Natural killer cell (primary cell): ENCODE results near the gene B3GALNT2. TPM values are rescaled to one million over a fixed set of nuclear protein-coding genes. Genes with fewer than 3 reads are reported as not detected.

Experiments used
- ATAC-seq, 3 donors: fragments of 150-1000 bp in 2 of 3; fragments of 200-7000 bp in 1 of 3; cut with Tn5 transposase; 1 replicate in 1 of 3; 2 replicates in 2 of 3; pipeline ENCODE4 v1.10.0; 2021; ENCODE audit warnings: mild to moderate bottlenecking in 2 of 3, moderate library complexity in 2 of 3
- DNase-seq, 2 donors: peaks; one replicate each; pipeline versions ENCODE4 v3.0.0 to v3.0.0-alpha.2; 2013 to 2021; ENCODE audit warnings: mixed read lengths in 1 of 2
- H3K27ac ChIP-seq: one replicate; pipeline ENCODE4 v1.5.1; 2013; ENCODE audit warnings: mild to moderate bottlenecking, low read length
- H3K27me3 ChIP-seq: one replicate; pipeline ENCODE4 v1.6.1; 2013; ENCODE audit warnings: low read length; ENCODE audit not compliant: control insufficient read depth, insufficient read depth
- H3K36me3 ChIP-seq: one replicate; pipeline ENCODE4 v1.6.1; 2013; ENCODE audit warnings: low read length; ENCODE audit not compliant: control insufficient read depth, insufficient read depth
- H3K4me1 ChIP-seq: one replicate; pipeline ENCODE4 v1.6.1; 2013; ENCODE audit warnings: low read length; ENCODE audit not compliant: control insufficient read depth, insufficient read depth
- H3K4me3 ChIP-seq: one replicate; pipeline ENCODE4 v1.5.1; 2013; ENCODE audit warnings: low read length
- H3K9me3 ChIP-seq: one replicate; pipeline ENCODE4 v1.6.1; 2013; ENCODE audit warnings: low read length; ENCODE audit not compliant: control insufficient read depth, insufficient read depth
- H3K27ac Mint-ChIP-seq, 2 donors: one replicate each; pipeline ENCODE4 v1.8.0; 2022; ENCODE audit warnings: mild to moderate bottlenecking in 2 of 2, mixed read lengths in 2 of 2, moderate library complexity in 1 of 2
- H3K27me3 Mint-ChIP-seq, 2 donors: one replicate each; pipeline ENCODE4 v1.8.0; 2022; ENCODE audit warnings: low read depth in 2 of 2, mixed read lengths in 2 of 2
- H3K36me3 Mint-ChIP-seq: one replicate; pipeline ENCODE4 v1.8.0; 2022; ENCODE audit warnings: mixed read lengths
- H3K4me1 Mint-ChIP-seq, 2 donors: one replicate each; pipeline ENCODE4 v1.8.0; 2022; ENCODE audit warnings: mixed read lengths in 2 of 2
- H3K4me3 Mint-ChIP-seq: one replicate; pipeline ENCODE4 v1.8.0; 2022; ENCODE audit warnings: mild to moderate bottlenecking, moderate library complexity, mixed read lengths
- H3K9me3 Mint-ChIP-seq, 2 donors: one replicate each; pipeline ENCODE4 v1.8.0; 2022; ENCODE audit warnings: mixed read lengths in 2 of 2
- CTCF ChIP-seq: fragments of 200-600 bp; IDR thresholded peaks from one replicate; pipeline ENCODE4 v1.8.0; 2022; ENCODE audit warnings: antibody characterized with exemption
- WGBS: methylation state at CpG from one replicate; pipeline ENCODE4 v1.1.7; 2013; ENCODE audit warnings: missing lambda C conversion rate; ENCODE audit not compliant: insufficient coverage; 5-methylcytosine and 5-hydroxymethylcytosine counted together
- intact Hi-C: fragments of 100-400 bp; cut with micrococcal nuclease; formaldehyde crosslinking; loops from one replicate; pipeline ENCODE4 v1.14.2; 2022
- total RNA-seq, 4 donors: library from RNA; stranded (reverse); fragments of 120-200 nt in 1 of 4; gene quantifications; one replicate each; pipeline versions ENCODE4 v1.2.3 to v1.2.4, GENCODE V29; 2013 to 2022

Gene B3GALNT2
- total RNA-seq, 3 donors from 2014 or later (not counting 1 experiment from before 2014, with no cell fraction given) = 7.6 to 12.1 (median 8.8) TPM

- no peak overlapping the region for H3K27ac Mint-ChIP-seq
Measured at GRCh38 chr1:235404190-235404589, 100.1 kb downstream of the B3GALNT2 start.

GRCh38 chr1:235403593-235403992 lies 100.7 kb downstream of the B3GALNT2 start:
- peaks cover 0 to 10% of the 10 kb centered on the region in 2 donors for H3K4me1 Mint-ChIP-seq
- no peak overlapping the region for H3K27ac Mint-ChIP-seq
- Histone ChIP-seq H3K4me1 (no peaks in the 10 kb centered on the region), H3K4me3 (no peak overlapping the region), H3K36me3 (peaks cover 3% of the 10 kb centered on the region), H3K9me3 (no peaks in the 10 kb centered on the region), H3K27me3 (no peaks in the 10 kb centered on the region), H3K27ac (no peak overlapping the region)
- H3K9me3 Mint-ChIP-seq = no peaks in the 10 kb centered on the region
- TF ChIP-seq CTCF = no peak
- no peaks in the 10 kb centered on the region for H3K36me3 Mint-ChIP-seq
- no peak overlapping the region for H3K4me3 Mint-ChIP-seq
- no CpG with 5 or more reads among the region's 1 CpG for WGBS
- no peak for DNase-seq
- no peak for ATAC-seq
- no peaks in the 10 kb centered on the region for H3K27me3 Mint-ChIP-seq
- intact Hi-C loops = no loop called here

More at GRCh38 chr1:235404190-235404589, 100.1 kb downstream of the B3GALNT2 start:
- Mint-ChIP-seq H3K4me3 (no peak overlapping the region), H3K27me3 (no peaks in the 10 kb centered on the region), H3K9me3 (no peaks in the 10 kb centered on the region), H3K4me1 (peaks cover 0 to 8% of the 10 kb centered on the region in 2 donors), H3K36me3 (no peaks in the 10 kb centered on the region)
- WGBS = 95% methylated on average over 5 of the region's 5 CpGs
- Histone ChIP-seq H3K9me3 (no peaks in the 10 kb centered on the region), H3K4me3 (no peak overlapping the region), H3K27me3 (no peaks in the 10 kb centered on the region), H3K27ac (no peak overlapping the region), H3K4me1 (no peaks in the 10 kb centered on the region), H3K36me3 (peaks cover 3% of the 10 kb centered on the region)
- ATAC-seq = no peak
- intact Hi-C loops = no loop called here
- no peak for DNase-seq
- no peak for TF ChIP-seq CTCF

- intact Hi-C loops = no loop called here
- DNase-seq (no peak), ATAC-seq (no peak)
- no peak overlapping the region for H3K4me3 Mint-ChIP-seq
- H3K36me3 Mint-ChIP-seq = no peaks in the 10 kb centered on the region
- Histone ChIP-seq H3K36me3 (peaks cover 3% of the 10 kb centered on the region), H3K27ac (no peak overlapping the region), H3K9me3 (no peaks in the 10 kb centered on the region), H3K27me3 (no peaks in the 10 kb centered on the region), H3K4me1 (no peaks in the 10 kb centered on the region), H3K4me3 (no peak overlapping the region)
- no peak overlapping the region for H3K27ac Mint-ChIP-seq
- no peaks in the 10 kb centered on the region for H3K9me3 Mint-ChIP-seq
- WGBS = 94% methylated on average over 6 of the region's 7 CpGs
- TF ChIP-seq CTCF = no peak
- peaks cover 0 to 14% of the 10 kb centered on the region in 2 donors for H3K4me1 Mint-ChIP-seq
- H3K27me3 Mint-ChIP-seq = no peaks in the 10 kb centered on the region
Measured at GRCh38 chr1:235402457-235403200, 101.6 kb downstream of the B3GALNT2 start.

DNA sequence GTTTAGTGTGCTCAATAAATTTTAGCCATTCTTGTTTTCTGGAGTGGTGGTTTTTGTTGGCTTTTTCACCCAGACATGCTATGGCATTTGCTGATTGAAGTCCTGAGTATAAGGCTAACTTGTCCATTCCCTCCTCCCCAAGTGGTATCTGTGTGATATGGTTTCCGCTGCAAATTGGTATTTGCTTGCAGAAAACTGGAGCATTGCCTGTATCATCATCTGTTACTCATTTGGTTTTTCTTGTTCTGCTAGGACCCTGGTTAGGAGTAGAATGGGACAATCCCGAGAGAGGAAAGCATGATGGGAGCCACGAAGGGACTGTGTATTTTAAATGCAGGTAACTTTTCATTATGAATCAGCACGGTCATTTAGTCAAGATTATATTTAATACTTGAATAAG lies 103.0 kb downstream of the B3GALNT2 start:
- Histone ChIP-seq H3K27me3 (no peaks in the 10 kb centered on the region), H3K9me3 (no peaks in the 10 kb centered on the region), H3K36me3 (peaks cover 3% of the 10 kb centered on the region), H3K4me1 (no peaks in the 10 kb centered on the region), H3K27ac (no peak overlapping the region), H3K4me3 (no peak overlapping the region)
- Mint-ChIP-seq H3K27me3 (no peaks in the 10 kb centered on the region), H3K36me3 (no peaks in the 10 kb centered on the region), H3K9me3 (no peaks in the 10 kb centered on the region), H3K27ac (no peak overlapping the region), H3K4me1 (peaks cover 0 to 15% of the 10 kb centered on the region in 2 donors), H3K4me3 (no peak overlapping the region)
- intact Hi-C loops = no loop called here
- WGBS = 99% methylated on average over 4 of the region's 4 CpGs
- no peak for TF ChIP-seq CTCF
- DNase-seq (no peak), ATAC-seq (no peak)
